H1 (cell line): ENCODE data around the gene RBM6.

Experiments
- BRCA1 ChIP-seq: IDR thresholded peaks from 2 replicates; pipeline ENCODE4 v1.6.1; 2012; ENCODE audit warnings: low read depth, low read length, improper control_type of control experiment
- EP300 ChIP-seq, 2 experiments: IDR thresholded peaks; 1 replicate in 1 of 2; 2 replicates in 1 of 2; pipeline ENCODE4 v1.6.1; 2011 to 2012; ENCODE audit warnings: low read depth in 2 of 2, low read length in 2 of 2, mild to moderate bottlenecking in 2 of 2, borderline replicate concordance in 1 of 2, inconsistent platforms in 1 of 2, moderate library complexity in 1 of 2
- FOSL1 ChIP-seq: IDR thresholded peaks from 2 replicates; pipeline ENCODE4 v1.6.1; 2011; ENCODE audit warnings: mild to moderate bottlenecking, low read depth, low read length, moderate library complexity; ENCODE audit not compliant: insufficient read depth
- MAFK ChIP-seq: IDR thresholded peaks from 2 replicates; pipeline ENCODE4 v1.6.1; 2012; ENCODE audit warnings: low read depth, mild to moderate bottlenecking, improper control_type of control experiment, low read length
- POLR2AphosphoS5 ChIP-seq: IDR thresholded peaks from 2 replicates; pipeline ENCODE4 v1.6.1; 2011; ENCODE audit warnings: low read depth, low read length
- SIN3A ChIP-seq, 2 experiments: IDR thresholded peaks in 1 of 2; conservative IDR thresholded peaks in 1 of 2; 2 replicates each; pipeline ENCODE4 v1.6.1; 2011 to 2012; ENCODE audit warnings: low read length in 2 of 2, improper control_type of control experiment in 1 of 2, low read depth in 1 of 2, mild to moderate bottlenecking in 1 of 2
- TAF1 ChIP-seq: IDR thresholded peaks from 2 replicates; pipeline ENCODE4 v1.6.1; 2011; ENCODE audit warnings: mild to moderate bottlenecking, low read depth, low read length
- YY1 ChIP-seq: IDR thresholded peaks from 2 replicates; pipeline ENCODE4 v1.6.1; 2011; ENCODE audit warnings: low read depth, mild to moderate bottlenecking, low read length
- ZNF274 ChIP-seq: IDR thresholded peaks from 2 replicates; pipeline ENCODE4 v1.7.0; 2012; ENCODE audit warnings: low read length, borderline replicate concordance; ENCODE audit errors: extremely low read depth
- TF ChIP-seq, protein P1 (sequence below), 3 experiments: IDR thresholded peaks; 1 replicate in 2 of 3; 2 replicates in 1 of 3; pipeline versions ENCODE4 v1.5.1 to v1.6.1; 2011; ENCODE audit warnings: low read length in 3 of 3, mild to moderate bottlenecking in 3 of 3, inconsistent platforms in 2 of 3, low read depth in 1 of 3, moderate library complexity in 1 of 3; ENCODE audit not compliant: insufficient read depth in 1 of 3; ENCODE audit errors: control extremely low read depth in 1 of 3

DNA sequence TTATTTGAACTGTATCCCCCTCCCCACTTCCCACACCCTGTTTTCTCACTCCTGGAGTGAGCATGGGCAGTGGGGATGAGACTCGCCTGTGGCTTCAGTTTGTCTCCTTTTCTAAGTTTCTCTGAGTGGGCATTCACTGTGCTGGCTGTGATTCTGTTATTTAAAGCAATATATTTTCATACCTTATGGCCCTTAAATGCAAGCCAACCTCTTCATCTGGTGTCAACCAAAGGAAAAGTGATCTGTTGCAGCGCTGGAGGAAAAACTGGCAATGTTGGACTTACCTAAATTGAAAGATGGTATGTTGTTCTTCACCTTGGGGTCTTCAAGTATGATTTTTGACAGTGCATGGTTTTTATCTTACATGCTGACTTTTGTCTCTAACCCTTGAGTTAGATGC lies 56.1 kb downstream of the RBM6 start:
- TF ChIP-seq, protein P1, sequence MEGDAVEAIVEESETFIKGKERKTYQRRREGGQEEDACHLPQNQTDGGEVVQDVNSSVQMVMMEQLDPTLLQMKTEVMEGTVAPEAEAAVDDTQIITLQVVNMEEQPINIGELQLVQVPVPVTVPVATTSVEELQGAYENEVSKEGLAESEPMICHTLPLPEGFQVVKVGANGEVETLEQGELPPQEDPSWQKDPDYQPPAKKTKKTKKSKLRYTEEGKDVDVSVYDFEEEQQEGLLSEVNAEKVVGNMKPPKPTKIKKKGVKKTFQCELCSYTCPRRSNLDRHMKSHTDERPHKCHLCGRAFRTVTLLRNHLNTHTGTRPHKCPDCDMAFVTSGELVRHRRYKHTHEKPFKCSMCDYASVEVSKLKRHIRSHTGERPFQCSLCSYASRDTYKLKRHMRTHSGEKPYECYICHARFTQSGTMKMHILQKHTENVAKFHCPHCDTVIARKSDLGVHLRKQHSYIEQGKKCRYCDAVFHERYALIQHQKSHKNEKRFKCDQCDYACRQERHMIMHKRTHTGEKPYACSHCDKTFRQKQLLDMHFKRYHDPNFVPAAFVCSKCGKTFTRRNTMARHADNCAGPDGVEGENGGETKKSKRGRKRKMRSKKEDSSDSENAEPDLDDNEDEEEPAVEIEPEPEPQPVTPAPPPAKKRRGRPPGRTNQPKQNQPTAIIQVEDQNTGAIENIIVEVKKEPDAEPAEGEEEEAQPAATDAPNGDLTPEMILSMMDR (IDR thresholded peaks at IDR 0.05; ENCODE audit: control extremely low read depth in 1 of 3, insufficient read depth in 1 of 3, low read depth in 1 of 3, low read length in 3 of 3), result no peak
- TF ChIP-seq ZNF274 (no peak), FOSL1 (no peak), EP300 (IDR thresholded peaks at IDR 0.05; ENCODE audit: borderline replicate concordance in 1 of 2, low read depth in 2 of 2, low read length in 2 of 2) (no peak), SIN3A (conservative IDR thresholded peaks at IDR 0.05 in 1 of 2, IDR thresholded peaks at IDR 0.05 in 1 of 2; ENCODE audit: low read depth in 1 of 2, low read length in 2 of 2) (no peak), MAFK (no peak), YY1 (no peak), TAF1 (no peak), BRCA1 (no peak), POLR2AphosphoS5 (no peak)
